Measurements from ENCODE around the gene MZT2B. TPM values are rescaled to one million over a fixed set of nuclear protein-coding genes. Genes with fewer than 3 reads are reported as not detected.
"Not testable (repeated sequence)": the region's sequence is repeated elsewhere in the genome, so short reads cannot be mapped to it uniquely, and the experiment has no call there.

MZT2B gene
- total RNA-seq, 1 experiment from 2014 or later, result 408 TPM

DNA sequence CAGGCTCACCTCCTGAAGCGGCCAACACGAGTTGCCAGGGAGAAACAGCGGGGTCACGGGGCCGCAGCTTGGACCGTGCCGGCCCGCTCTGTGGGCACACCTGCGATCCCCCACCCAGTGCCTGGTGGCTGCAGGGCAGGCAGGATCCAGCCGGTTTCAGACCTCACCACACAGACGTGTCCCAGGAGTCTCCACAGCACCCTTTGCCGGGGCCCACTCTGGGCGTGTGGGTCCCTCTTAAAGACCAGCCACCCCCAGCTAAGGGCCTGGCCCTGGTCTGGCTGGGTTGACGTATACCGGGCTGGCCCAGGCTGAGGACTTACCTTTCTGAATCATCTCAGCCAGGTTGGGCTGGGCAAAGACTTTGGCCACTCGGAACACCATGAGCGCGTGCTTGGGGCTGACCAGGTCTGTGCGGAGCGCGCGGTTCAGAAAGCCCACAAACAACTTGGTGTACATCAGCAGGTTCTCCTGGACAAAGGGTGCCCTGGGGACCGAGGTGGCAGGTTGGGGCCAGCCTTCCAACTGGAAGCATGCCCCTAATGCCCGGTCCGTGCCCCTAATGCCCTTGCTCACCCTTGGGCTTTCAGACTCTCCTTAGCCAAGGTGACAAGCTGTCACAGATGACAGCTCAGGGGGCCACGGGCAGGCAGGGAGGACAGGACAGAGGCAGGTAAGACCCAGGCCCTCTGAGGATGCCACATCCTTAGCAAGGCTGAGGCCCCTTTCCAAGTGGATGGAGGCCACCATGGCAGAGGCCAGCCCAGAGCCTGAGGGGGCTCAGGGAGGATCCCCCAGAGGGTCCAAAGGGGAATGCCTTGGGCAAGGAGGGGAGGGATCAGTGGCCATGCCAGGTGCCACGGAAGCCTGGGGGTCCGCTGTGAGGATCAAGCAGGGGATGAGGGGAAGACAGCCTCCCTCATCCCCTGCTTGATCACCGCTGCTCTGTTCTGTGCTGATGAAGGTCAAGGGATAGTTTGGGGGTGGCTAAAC lies 27.0 kb upstream of the MZT2B start:
- no peaks in the 10 kb centered on the region for H3K9me3 ChIP-seq
- Mint-ChIP-seq H3K9me3 (ENCODE audit: unreplicated experiment) (no peaks in the 10 kb centered on the region), H3K36me3 (ENCODE audit: insufficient read depth, unreplicated experiment) (peaks cover 63% of the 10 kb centered on the region), H3K27ac (ENCODE audit: unreplicated experiment) (no peak overlapping the region), H3K4me1 (ENCODE audit: low read depth, unreplicated experiment) (no peaks in the 10 kb centered on the region), H3K4me3 (ENCODE audit: unreplicated experiment) (no peak overlapping the region), H3K27me3 (ENCODE audit: insufficient read depth, unreplicated experiment) (no peaks in the 10 kb centered on the region)
- no TSS peak for BruUV-seq (replicated peaks)
- ChIA-PET POLR2A (no interaction called here), CTCF (interaction anchor here (1.4 kb wide), 1 partner anchor 177 kb away, joined by 7 read pairs; no protein-coding TSS in a partner anchor)
- TF ChIP-seq CTCF (IDR thresholded peaks at IDR 0.05; ENCODE audit: insufficient read depth in 1 of 2, low read depth in 1 of 2, low read length in 1 of 2, severe bottlenecking in 1 of 2, unreplicated experiment in 1 of 2), result no peak
- no peaks in the 10 kb centered on the region for H3K4me1 ChIP-seq
- H3K27me3 ChIP-seq (replicated peaks; ENCODE audit: control insufficient read depth, insufficient read depth, low read length), result no peaks in the 10 kb centered on the region
- DNase-seq, result no peak
- H3K36me3 ChIP-seq (ENCODE audit: control insufficient read depth, insufficient read depth, low read length), result no peaks in the 10 kb centered on the region
- H3K4me3 ChIP-seq (ENCODE audit: low read depth, low read length), result no peak overlapping the region
- intact Hi-C loops (cut with micrococcal nuclease; ENCODE audit: unreplicated experiment), result no loop called here

GRCh38 chr2:130155956-130156623 lies 26.0 kb upstream of the MZT2B start:
- TF ChIP-seq CTCF (IDR thresholded peaks at IDR 0.05; ENCODE audit: insufficient read depth in 1 of 2, low read depth in 1 of 2, low read length in 1 of 2, severe bottlenecking in 1 of 2, unreplicated experiment in 1 of 2), result peak; percentile 59 to 60

DNA sequence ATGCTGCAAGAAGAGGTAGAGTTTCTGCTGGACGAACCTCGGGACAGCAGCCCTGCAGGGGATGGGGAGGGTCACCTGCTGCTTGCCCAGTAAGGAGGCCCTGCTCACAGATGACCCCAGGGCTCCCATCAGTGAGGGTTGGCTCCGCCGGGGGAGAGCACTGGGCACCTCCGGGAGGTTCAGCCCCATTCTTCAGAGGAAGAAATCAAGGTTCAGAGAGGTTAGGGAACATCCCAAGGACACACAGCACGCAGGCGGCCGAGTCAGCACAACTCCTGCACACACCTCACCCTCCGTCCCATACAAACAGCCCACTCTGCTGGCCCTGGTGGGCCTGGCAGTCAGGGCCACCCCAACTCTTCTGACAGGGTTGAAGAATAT lies 25.4 kb upstream of the MZT2B start:
- POLR2A ChIA-PET, result no interaction called here
- Histone ChIP-seq H3K36me3 (ENCODE audit: control insufficient read depth, insufficient read depth, low read length) (no peaks in the 10 kb centered on the region), H3K4me1 (no peaks in the 10 kb centered on the region), H3K27me3 (replicated peaks; ENCODE audit: control insufficient read depth, insufficient read depth, low read length) (no peaks in the 10 kb centered on the region), H3K4me3 (ENCODE audit: low read depth, low read length) (no peak overlapping the region), H3K9me3 (no peaks in the 10 kb centered on the region)
- no peak overlapping the region for H3K4me3 Mint-ChIP-seq (ENCODE audit: unreplicated experiment)
- H3K36me3 Mint-ChIP-seq (ENCODE audit: insufficient read depth, unreplicated experiment), result peaks cover 67% of the 10 kb centered on the region
- TF ChIP-seq CTCF (IDR thresholded peaks at IDR 0.05; ENCODE audit: insufficient read depth in 1 of 2, low read depth in 1 of 2, low read length in 1 of 2, severe bottlenecking in 1 of 2, unreplicated experiment in 1 of 2), result no peak
- CTCF ChIA-PET, result interaction anchor here (1.4 kb wide), 1 partner anchor 176 kb away, joined by 7 read pairs; no protein-coding TSS in a partner anchor
- H3K4me1 Mint-ChIP-seq (ENCODE audit: low read depth, unreplicated experiment), result no peaks in the 10 kb centered on the region
- DNase-seq, result no peak
- intact Hi-C loops (cut with micrococcal nuclease; ENCODE audit: unreplicated experiment), result loop anchor here (1.0 kb wide), 2 partner anchors 25 to 176 kb away; partner anchors contain the start of gene SMPD4
- no peaks in the 10 kb centered on the region for H3K27me3 Mint-ChIP-seq (ENCODE audit: insufficient read depth, unreplicated experiment)
- BruUV-seq (replicated peaks), result no TSS peak
- no peaks in the 10 kb centered on the region for H3K9me3 Mint-ChIP-seq (ENCODE audit: unreplicated experiment)
- no peak overlapping the region for H3K27ac Mint-ChIP-seq (ENCODE audit: unreplicated experiment)

More at GRCh38 chr2:130155956-130156623, 26.0 kb upstream of the MZT2B start:
- H3K36me3 ChIP-seq (ENCODE audit: control insufficient read depth, insufficient read depth, low read length); H3K4me1 ChIP-seq; H3K4me3 Mint-ChIP-seq (ENCODE audit: unreplicated experiment); H3K4me3 ChIP-seq (ENCODE audit: low read depth, low read length); BruUV-seq (replicated peaks); H3K27me3 Mint-ChIP-seq (ENCODE audit: insufficient read depth, unreplicated experiment); H3K27ac Mint-ChIP-seq (ENCODE audit: unreplicated experiment); H3K9me3 ChIP-seq; H3K9me3 Mint-ChIP-seq (ENCODE audit: unreplicated experiment); H3K4me1 Mint-ChIP-seq (ENCODE audit: low read depth, unreplicated experiment); H3K27me3 ChIP-seq (replicated peaks; ENCODE audit: control insufficient read depth, insufficient read depth, low read length); POLR2A ChIA-PET: not testable (repeated sequence)
- CTCF ChIA-PET, result interaction anchor here (1.4 kb wide), 1 partner anchor 176 kb away, joined by 7 read pairs; no protein-coding TSS in a partner anchor
- peak in 1 of 2 experiments; percentile 56 for DNase-seq
- intact Hi-C loops (cut with micrococcal nuclease; ENCODE audit: unreplicated experiment), result loop anchor here (1.0 kb wide), 2 partner anchors 25 to 176 kb away; partner anchors contain the start of gene SMPD4
- peaks cover 63% of the 10 kb centered on the region for H3K36me3 Mint-ChIP-seq (ENCODE audit: insufficient read depth, unreplicated experiment)

GRCh38 chr2:130157354-130157753 lies 24.7 kb upstream of the MZT2B start:
- H3K9me3 Mint-ChIP-seq (ENCODE audit: unreplicated experiment); H3K27me3 ChIP-seq (replicated peaks; ENCODE audit: control insufficient read depth, insufficient read depth, low read length); DNase-seq; H3K27me3 Mint-ChIP-seq (ENCODE audit: insufficient read depth, unreplicated experiment); H3K4me1 ChIP-seq; intact Hi-C loops (cut with micrococcal nuclease; ENCODE audit: unreplicated experiment); H3K4me3 ChIP-seq (ENCODE audit: low read depth, low read length); POLR2A ChIA-PET; H3K4me1 Mint-ChIP-seq (ENCODE audit: low read depth, unreplicated experiment); H3K4me3 Mint-ChIP-seq (ENCODE audit: unreplicated experiment); H3K36me3 ChIP-seq (ENCODE audit: control insufficient read depth, insufficient read depth, low read length); BruUV-seq (replicated peaks); H3K27ac Mint-ChIP-seq (ENCODE audit: unreplicated experiment); H3K9me3 ChIP-seq; CTCF ChIA-PET: not testable (repeated sequence)
- peaks cover 66% of the 10 kb centered on the region for H3K36me3 Mint-ChIP-seq (ENCODE audit: insufficient read depth, unreplicated experiment)

Measured in Caco-2 (cell line).